Liver (tissue), 9 donors: ENCODE data around the gene DPF3. TPM values are rescaled to one million over a fixed set of nuclear protein-coding genes. Genes with fewer than 3 reads are reported as not detected.

Experiments used
- DNase-seq: peaks from one replicate; pipeline ENCODE4 v3.0.0-alpha.2; 2017; ENCODE audit warnings: low spot score
- H3K27ac ChIP-seq, 2 donors: one replicate each; pipeline ENCODE4 v1.7.0; 2013; ENCODE audit warnings: inconsistent platforms in 2 of 2, low read length in 2 of 2, control low read depth in 1 of 2, low read depth in 1 of 2, mild to moderate bottlenecking in 1 of 2
- H3K27me3 ChIP-seq, 4 donors: one replicate each; pipeline versions ENCODE4 v1.6.1 to v1.7.0; 2013; ENCODE audit warnings: low read length in 3 of 4, inconsistent platforms in 1 of 4, mild to moderate bottlenecking in 1 of 4, moderate library complexity in 1 of 4; ENCODE audit not compliant: control insufficient read depth in 4 of 4, insufficient read depth in 4 of 4
- H3K36me3 ChIP-seq, 4 donors: one replicate each; pipeline versions ENCODE4 v1.6.1 to v1.7.0; 2013; ENCODE audit warnings: low read length in 3 of 4, mild to moderate bottlenecking in 3 of 4, low read depth in 1 of 4, moderate library complexity in 1 of 4; ENCODE audit not compliant: control insufficient read depth in 4 of 4, insufficient read depth in 3 of 4
- H3K4me1 ChIP-seq, 4 donors: one replicate each; pipeline versions ENCODE4 v1.6.1 to v1.7.0; 2013; ENCODE audit warnings: low read length in 3 of 4, mild to moderate bottlenecking in 3 of 4, moderate library complexity in 1 of 4; ENCODE audit not compliant: control insufficient read depth in 4 of 4, insufficient read depth in 4 of 4
- H3K4me3 ChIP-seq, 3 donors: one replicate each; pipeline versions ENCODE4 v1.6.1 to v1.7.0; 2013; ENCODE audit warnings: low read length in 3 of 3, control low read depth in 1 of 3, low read depth in 1 of 3, mild to moderate bottlenecking in 1 of 3
- H3K9ac ChIP-seq, 2 donors: one replicate each; pipeline ENCODE4 v1.7.0; 2013; ENCODE audit warnings: low read length in 2 of 2, mild to moderate bottlenecking in 2 of 2, moderate library complexity in 2 of 2, control low read depth in 1 of 2, low read depth in 1 of 2
- H3K9me3 ChIP-seq, 4 donors: one replicate each; pipeline versions ENCODE4 v1.6.1 to v1.7.0; 2013; ENCODE audit warnings: low read length in 3 of 4; ENCODE audit not compliant: control insufficient read depth in 4 of 4
- ATF3 ChIP-seq: IDR thresholded peaks from 2 replicates; pipeline ENCODE4 v1.6.1; 2016; ENCODE audit warnings: antibody characterized with exemption
- EGR1 ChIP-seq, 2 donors: IDR thresholded peaks; 2 replicates each; pipeline ENCODE4 v1.6.1; 2016 to 2018; ENCODE audit warnings: antibody characterized with exemption in 2 of 2, low read depth in 2 of 2
- FOXA1 ChIP-seq: IDR thresholded peaks from 2 replicates; pipeline ENCODE4 v1.6.1; 2016; ENCODE audit warnings: antibody characterized with exemption
- HNF4A ChIP-seq, 2 donors: conservative IDR thresholded peaks; 2 replicates each; pipeline ENCODE4 v1.6.1; 2016; ENCODE audit warnings: antibody characterized with exemption in 2 of 2, mild to moderate bottlenecking in 2 of 2
- HNF4G ChIP-seq: IDR thresholded peaks from 2 replicates; pipeline ENCODE4 v1.6.1; 2016; ENCODE audit warnings: antibody characterized with exemption
- JUND ChIP-seq, 2 donors: IDR thresholded peaks; 2 replicates each; pipeline ENCODE4 v1.6.1; 2016; ENCODE audit warnings: antibody characterized with exemption in 2 of 2
- MAX ChIP-seq: IDR thresholded peaks from 2 replicates; pipeline ENCODE4 v1.6.1; 2016; ENCODE audit warnings: antibody characterized with exemption
- RAD21 ChIP-seq, 2 donors: IDR thresholded peaks; 2 replicates each; pipeline ENCODE4 v1.6.1; 2016; ENCODE audit warnings: antibody characterized with exemption in 2 of 2, mild to moderate bottlenecking in 2 of 2
- REST ChIP-seq: IDR thresholded peaks from 2 replicates; pipeline ENCODE4 v1.6.1; 2016; ENCODE audit warnings: antibody characterized with exemption, mild to moderate bottlenecking
- RXRA ChIP-seq, 2 donors: IDR thresholded peaks; 2 replicates each; pipeline ENCODE4 v1.6.1; 2017 to 2018; ENCODE audit warnings: antibody characterized with exemption in 2 of 2, mild to moderate bottlenecking in 1 of 2
- SP1 ChIP-seq: IDR thresholded peaks from 2 replicates; pipeline ENCODE4 v1.6.1; 2018; ENCODE audit warnings: antibody characterized with exemption, mild to moderate bottlenecking
- TAF1 ChIP-seq: conservative IDR thresholded peaks from 2 replicates; pipeline ENCODE4 v1.6.1; 2016; ENCODE audit warnings: antibody characterized with exemption, mild to moderate bottlenecking
- YY1 ChIP-seq: IDR thresholded peaks from 2 replicates; pipeline ENCODE4 v1.6.1; 2016; ENCODE audit warnings: antibody characterized with exemption, mild to moderate bottlenecking
- ZBTB33 ChIP-seq: IDR thresholded peaks from 2 replicates; pipeline ENCODE4 v1.6.1; 2016; ENCODE audit warnings: antibody characterized with exemption
- WGBS: extraction: QIAGEN DNeasy Blood & Tissue Kit; methylation state at CpG from one replicate; pipeline ENCODE4 v1.1.7; 2013; 5-methylcytosine and 5-hydroxymethylcytosine counted together
- polyA plus RNA-seq, 2 donors: library from polyadenylated mRNA; stranded (reverse) in 1 of 2; unstranded in 1 of 2; fragments of 200-250 nt in 1 of 2; fragments of >200 nt in 1 of 2; fragmentation: Nextera tagmentation in 1 of 2; extraction: Ambion mirVana in 1 of 2; gene quantifications; one replicate each; pipeline versions ENCODE4 v1.2.1 to v1.2.3, GENCODE V29; 2013 to 2015
- total RNA-seq, 2 donors: library from RNA; depleted of rRNA; stranded (reverse); fragments of >200 nt; gene quantifications; one replicate each; pipeline ENCODE4 v1.2.3, GENCODE V29; 2014
- donor health status: healthy.
- donor health status: healthy.
- donor health status: healthy.
- donor health status: healthy.
- donor health status: healthy.

Gene DPF3
- total and polyA plus RNA-seq, 4 donors, result 1.1 to 23.2 (median 2.5) TPM

GRCh38 chr14:72851635-72852034 is 42.3 kb downstream of the DPF3 start:
- TF ChIP-seq ATF3, result no peak
- Histone ChIP-seq H3K27ac (no peak overlapping the region), H3K27me3 (no peaks in the 10 kb centered on the region), H3K9me3 (no peaks in the 10 kb centered on the region), H3K36me3 (no peaks in the 10 kb centered on the region), H3K9ac (no peak overlapping the region), H3K4me1 (peaks cover 3 to 25% (median 3%) of the 10 kb centered on the region in 4 donors), H3K4me3 (no peak overlapping the region)
- 88% methylated on average over 14 of the region's 14 CpGs for WGBS
- DNase-seq, result no peak

- Histone ChIP-seq H3K27me3 (no peaks in the 10 kb centered on the region), H3K4me3 (no peak overlapping the region), H3K9ac (no peak overlapping the region), H3K36me3 (no peaks in the 10 kb centered on the region), H3K4me1 (peaks cover 3 to 27% (median 4%) of the 10 kb centered on the region in 4 donors), H3K9me3 (no peaks in the 10 kb centered on the region), H3K27ac (peak overlapping the region; percentile 85 to 88)
- 47% methylated on average over 4 of the region's 4 CpGs for WGBS
- DNase-seq, result no peak
- peak; percentile 75 for TF ChIP-seq MAX
- TF ChIP-seq TAF1, result no peak
- peak; percentile 45 to 85 for TF ChIP-seq HNF4A (conservative IDR thresholded peaks at IDR 0.05)
- TF ChIP-seq YY1, result peak; percentile 76
- TF ChIP-seq REST, result peak; percentile 48
- peak; percentile 61 to 90 for TF ChIP-seq RXRA (IDR thresholded peaks at IDR 0.05)
- TF ChIP-seq EGR1 (IDR thresholded peaks at IDR 0.05; ENCODE audit: low read depth in 2 of 2), result peak in 1 of 2 donors; percentile 76
- TF ChIP-seq SP1, result peak; percentile 56
- TF ChIP-seq HNF4G, result no peak
- TF ChIP-seq RAD21 (IDR thresholded peaks at IDR 0.05), result peak; percentile 34 to 44
- TF ChIP-seq JUND (IDR thresholded peaks at IDR 0.05), result peak in 1 of 2 donors; percentile 62
- no peak for TF ChIP-seq FOXA1
- peak; percentile 27 for TF ChIP-seq ZBTB33
Measured at GRCh38 chr14:72850360-72850759, 43.5 kb downstream of the DPF3 start.
